Ishikawa (cell line): ENCODE data around the gene EFHC1.

Source experiments
- CEBPB ChIP-seq: IDR thresholded peaks from 2 replicates; pipeline ENCODE4 v1.6.1; 2012
- CREB1 ChIP-seq: IDR thresholded peaks from 2 replicates; pipeline ENCODE4 v1.6.1; 2012; ENCODE audit warnings: low read depth
- EGR1 ChIP-seq: IDR thresholded peaks from 2 replicates; pipeline ENCODE4 v1.6.1; 2012
- EP300 ChIP-seq: IDR thresholded peaks from 2 replicates; pipeline ENCODE4 v1.6.1; 2012; ENCODE audit warnings: borderline replicate concordance
- FOXM1 ChIP-seq: IDR thresholded peaks from 2 replicates; pipeline ENCODE4 v1.6.1; 2012; ENCODE audit warnings: low read depth, borderline replicate concordance
- MAX ChIP-seq: IDR thresholded peaks from 2 replicates; pipeline ENCODE4 v1.6.1; 2012
- NFIC ChIP-seq: IDR thresholded peaks from 2 replicates; pipeline ENCODE4 v1.6.1; 2012
- RAD21 ChIP-seq: IDR thresholded peaks from 2 replicates; pipeline ENCODE4 v1.6.1; 2012; ENCODE audit warnings: low read depth
- REST ChIP-seq: IDR thresholded peaks from 2 replicates; pipeline ENCODE4 v1.6.1; 2012; ENCODE audit warnings: low read depth, mild to moderate bottlenecking
- TAF1 ChIP-seq: IDR thresholded peaks from 2 replicates; pipeline ENCODE4 v1.6.1; 2012; ENCODE audit warnings: low read depth, mild to moderate bottlenecking
- TCF12 ChIP-seq: IDR thresholded peaks from 2 replicates; pipeline ENCODE4 v1.6.1; 2012; ENCODE audit warnings: low read depth
- TEAD4 ChIP-seq: IDR thresholded peaks from 2 replicates; pipeline ENCODE4 v1.6.1; 2012
- USF1 ChIP-seq: IDR thresholded peaks from 2 replicates; pipeline ENCODE4 v1.6.1; 2012
- YY1 ChIP-seq: IDR thresholded peaks from 2 replicates; pipeline ENCODE4 v1.6.1; 2012; ENCODE audit warnings: low read depth
- ZBTB7A ChIP-seq: IDR thresholded peaks from 2 replicates; pipeline ENCODE4 v1.6.1; 2012; ENCODE audit warnings: low read depth

The EFHC1 gene

GRCh38 chr6:52423448-52423847, 3.3 kb downstream of the EFHC1 start:
- TF ChIP-seq MAX (no peak), EGR1 (no peak), FOXM1 (no peak), CEBPB (no peak), REST (no peak), TCF12 (no peak)

- TF ChIP-seq TEAD4 (peak; percentile 69), FOXM1 (no peak)
Observed at GRCh38 chr6:52423971-52424381, 3.8 kb downstream of the EFHC1 start.

GRCh38 chr6:52424513-52424912, 4.4 kb downstream of the EFHC1 start:
- TF ChIP-seq CEBPB (no peak), EGR1 (no peak), NFIC (no peak), TAF1 (no peak), YY1 (no peak), MAX (no peak), CREB1 (no peak), TEAD4 (no peak), RAD21 (no peak), FOXM1 (no peak), ZBTB7A (no peak)

- TF ChIP-seq REST (no peak), MAX (no peak), TCF12 (no peak), CREB1 (no peak), TAF1 (no peak), CEBPB (no peak), USF1 (no peak), NFIC (no peak), EP300 (no peak)
Observed at GRCh38 chr6:52426667-52427066, 6.5 kb downstream of the EFHC1 start.

GRCh38 chr6:52435345-52435744, 15.2 kb downstream of the EFHC1 start:
- TF ChIP-seq TEAD4 = no peak

- TF ChIP-seq TCF12 = no peak
- TF ChIP-seq TAF1 = no peak
Observed at GRCh38 chr6:52438926-52439325, 18.8 kb downstream of the EFHC1 start.

GRCh38 chr6:52454556-52454955, 34.4 kb downstream of the EFHC1 start:
- TF ChIP-seq CEBPB (no peak), ZBTB7A (no peak), NFIC (no peak), REST (no peak), FOXM1 (no peak), EP300 (peak; percentile 45; the same call in 1 of the 2 replicates)
